ENCODE data around the gene LMAN1.

DNA sequence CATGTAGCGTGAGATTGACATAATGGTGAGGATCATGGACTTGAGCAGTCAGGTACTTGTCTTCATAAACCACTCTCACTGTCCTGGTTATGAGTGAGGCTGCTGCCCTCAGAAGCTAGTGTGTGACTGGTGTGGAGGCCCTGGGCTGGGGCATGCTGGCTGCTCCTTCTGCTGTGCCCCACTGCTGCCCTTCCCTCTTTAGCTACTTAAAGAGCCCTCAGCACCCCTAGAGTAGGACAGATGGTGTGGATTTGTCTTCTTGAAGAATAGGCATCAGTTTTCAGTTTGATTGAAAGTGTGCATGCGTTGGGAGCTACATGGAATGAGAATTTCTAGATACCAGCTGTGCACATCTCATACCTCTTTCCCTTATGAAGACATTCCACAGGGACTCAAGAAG, 56.1 kb downstream of the LMAN1 start:
- no peak for TF ChIP-seq EZH2 (IDR thresholded peaks at IDR 0.05; ENCODE audit: insufficient read depth, poor library complexity, severe bottlenecking)
- TF ChIP-seq EZH2phosphoT487 (IDR thresholded peaks at IDR 0.05; ENCODE audit: insufficient read depth, low read depth): no peak
